Activated CD8-positive, alpha-beta memory T cell treated with anti-CD3 and anti-CD28 coated beads, Interleukin-2, amount 10 ng/mL, durations not matched to agents 7 days and 5 days (primary cell): ENCODE measurements around the gene ITSN1. TPM values are rescaled to one million over a fixed set of nuclear protein-coding genes. Genes with fewer than 3 reads are reported as not detected.

Experiments used
- ATAC-seq: fragments of 150-1000 bp; cut with Tn5 transposase; one replicate; pipeline ENCODE4 v1.10.0; 2021; ENCODE audit warnings: moderate library complexity
- CTCF ChIA-PET: fragments of 350-600 bp; sonication (Branson Sonifier 250); formaldehyde crosslinking; loops from one replicate; lab custom pipeline; 2021; ENCODE audit warnings: antibody characterized with exemption; lab: Charles Lee
- DNase-seq: peaks from one replicate; pipeline ENCODE4 v3.0.0-alpha.2; 2020
- H3K27ac Mint-ChIP-seq: one replicate; pipeline ENCODE4 v1.8.0; 2021; ENCODE audit warnings: mild to moderate bottlenecking, mixed read lengths
- H3K27me3 Mint-ChIP-seq: one replicate; pipeline ENCODE4 v1.8.0; 2021; ENCODE audit warnings: mixed read lengths
- H3K36me3 Mint-ChIP-seq: one replicate; pipeline ENCODE4 v1.8.0; 2021; ENCODE audit warnings: mild to moderate bottlenecking, mixed read lengths
- H3K4me1 Mint-ChIP-seq: one replicate; pipeline ENCODE4 v1.8.0; 2021; ENCODE audit warnings: mixed read lengths
- H3K4me3 Mint-ChIP-seq: one replicate; pipeline ENCODE4 v1.8.0; 2021; ENCODE audit warnings: mild to moderate bottlenecking, moderate library complexity, mixed read lengths
- H3K9me3 Mint-ChIP-seq: one replicate; pipeline ENCODE4 v1.8.0; 2022; ENCODE audit warnings: low read depth, mixed read lengths
- total RNA-seq, 2 experiments: library from RNA; stranded (reverse); gene quantifications; one replicate each; pipeline ENCODE4 v1.2.3, GENCODE V29; 2021

The ITSN1 gene
- total RNA-seq, 2 experiments from 2014 or later, result 2.0 to 3.9 TPM

DNA sequence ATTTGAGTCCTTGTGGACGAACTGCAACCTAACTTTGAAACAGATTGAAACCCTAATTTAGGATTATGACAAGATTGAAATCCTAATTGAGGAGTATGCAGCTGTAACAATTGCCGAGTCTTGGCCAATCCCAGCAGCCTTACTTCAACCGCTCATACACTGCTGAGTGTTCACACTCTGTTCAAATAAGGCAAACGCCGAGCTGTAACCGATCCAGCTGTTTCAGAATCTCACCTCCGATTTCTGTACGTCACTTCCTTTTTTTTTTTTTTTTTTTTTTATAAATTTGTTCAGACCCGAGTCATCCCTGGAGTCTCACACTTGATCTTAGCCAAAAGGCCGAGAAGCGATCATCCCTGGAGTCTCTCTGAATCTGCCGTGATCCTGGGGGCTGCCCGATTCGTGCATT is 295.6 kb downstream of the ITSN1 start:
- CTCF ChIA-PET, result interaction anchor here (1.6 to 10.7 kb wide), 3 partner anchors 12 to 44 kb away, joined by 3 to 122 read pairs (median 11); no protein-coding TSS in a partner anchor
- Mint-ChIP-seq H3K27ac (peak overlapping the region; percentile 93), H3K4me1 (peaks cover 62% of the 10 kb centered on the region), H3K4me3 (peak overlapping the region; percentile 46), H3K27me3 (no peaks in the 10 kb centered on the region), H3K9me3 (no peaks in the 10 kb centered on the region), H3K36me3 (peaks cover 71% of the 10 kb centered on the region)
- ATAC-seq, result peak; percentile 78
- peak; percentile 82 for DNase-seq

GRCh38 chr21:33938381-33938780 is 296.1 kb downstream of the ITSN1 start:
- no peak for ATAC-seq
- peak overlapping the region; percentile 93 for H3K27ac Mint-ChIP-seq
- H3K4me3 Mint-ChIP-seq, result peak overlapping the region; percentile 46

DNA sequence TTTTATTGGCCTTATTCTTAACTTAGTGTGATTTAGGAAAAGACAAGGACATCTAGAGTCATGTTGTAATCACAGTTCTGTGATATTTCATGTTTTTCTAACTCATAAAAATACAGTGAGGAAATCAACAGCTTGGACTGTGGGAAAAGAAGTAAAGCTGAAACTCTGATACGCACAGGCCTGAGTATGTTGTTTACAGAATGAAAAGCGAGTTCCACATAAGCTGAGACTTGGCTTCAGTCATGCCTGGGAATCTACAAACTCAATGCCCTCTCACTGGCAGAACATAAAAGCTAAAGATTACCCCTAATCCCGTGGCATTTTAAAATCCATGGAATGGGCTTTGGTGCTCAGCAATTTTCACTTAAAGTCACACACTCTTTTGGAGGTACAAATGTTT is 296.9 kb downstream of the ITSN1 start:
- H3K9me3 Mint-ChIP-seq, result peaks cover 3% of the 10 kb centered on the region
- peaks cover 61% of the 10 kb centered on the region for H3K4me1 Mint-ChIP-seq
- H3K27ac Mint-ChIP-seq, result peak overlapping the region; percentile 93
- no peaks in the 10 kb centered on the region for H3K27me3 Mint-ChIP-seq
- peaks cover 79% of the 10 kb centered on the region for H3K36me3 Mint-ChIP-seq
- DNase-seq (no peak), ATAC-seq (no peak)
- H3K4me3 Mint-ChIP-seq, result peak overlapping the region; percentile 13
- CTCF ChIA-PET, result interaction anchor here (0.9 to 10.7 kb wide), 5 partner anchors 11 to 134 kb away, joined by 3 to 122 read pairs (median 4); partner anchors contain the start of genes MRPS6 and SLC5A3

More at GRCh38 chr21:33938381-33938780, 296.1 kb downstream of the ITSN1 start:
- Mint-ChIP-seq H3K4me1 (peaks cover 62% of the 10 kb centered on the region), H3K27me3 (no peaks in the 10 kb centered on the region), H3K9me3 (peaks cover 3% of the 10 kb centered on the region), H3K36me3 (peaks cover 72% of the 10 kb centered on the region)
- CTCF ChIA-PET, result interaction anchor here (0.9 to 10.7 kb wide), 4 partner anchors 12 to 43 kb away, joined by 3 to 122 read pairs (median 7); no protein-coding TSS in a partner anchor
- no peak for DNase-seq

DNA sequence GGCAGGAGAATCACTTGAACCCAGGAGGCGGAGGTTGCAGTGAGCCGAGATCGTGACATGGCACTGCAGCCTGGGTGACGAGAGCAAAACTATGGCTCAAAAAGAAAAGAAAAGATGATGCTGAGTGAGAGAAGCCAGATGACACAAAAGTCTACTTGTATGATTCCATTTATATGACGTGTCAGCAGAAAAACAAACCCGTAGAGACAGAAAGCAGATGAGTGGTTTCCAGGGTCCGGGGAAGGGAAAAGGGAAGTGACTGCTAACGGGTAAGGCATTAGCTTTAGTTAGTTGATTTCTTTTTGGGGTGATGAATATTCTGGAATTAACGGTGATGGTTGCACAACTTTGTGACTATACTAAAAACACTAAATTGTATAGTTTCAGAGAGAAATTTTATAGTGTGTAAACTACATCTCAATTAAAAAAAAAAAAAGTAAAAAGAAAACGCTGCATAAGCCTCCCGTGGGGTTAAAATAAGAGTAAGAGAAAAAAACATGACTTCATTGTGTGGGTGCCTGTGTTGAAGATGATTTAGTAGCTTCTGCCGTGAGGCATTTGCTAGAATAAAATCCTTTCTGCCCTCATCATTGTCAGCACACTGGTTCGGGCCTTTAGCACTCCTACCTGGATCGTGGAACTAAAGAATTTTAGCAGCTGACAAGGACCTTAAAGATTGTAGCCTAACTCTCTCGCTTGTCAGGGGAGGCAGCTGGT is 298.0 kb downstream of the ITSN1 start:
- H3K9me3 Mint-ChIP-seq, result peaks cover 10% of the 10 kb centered on the region
- no peak overlapping the region for H3K4me3 Mint-ChIP-seq
- peaks cover 83% of the 10 kb centered on the region for H3K36me3 Mint-ChIP-seq
- DNase-seq (no peak), ATAC-seq (no peak)
- no peaks in the 10 kb centered on the region for H3K27me3 Mint-ChIP-seq
- H3K4me1 Mint-ChIP-seq, result peaks cover 60% of the 10 kb centered on the region
- CTCF ChIA-PET, result interaction anchor here (0.9 to 10.7 kb wide), 5 partner anchors 10 to 407 kb away, joined by 3 to 122 read pairs (median 4); no protein-coding TSS in a partner anchor
- peak overlapping the region; percentile 27 for H3K27ac Mint-ChIP-seq

DNA sequence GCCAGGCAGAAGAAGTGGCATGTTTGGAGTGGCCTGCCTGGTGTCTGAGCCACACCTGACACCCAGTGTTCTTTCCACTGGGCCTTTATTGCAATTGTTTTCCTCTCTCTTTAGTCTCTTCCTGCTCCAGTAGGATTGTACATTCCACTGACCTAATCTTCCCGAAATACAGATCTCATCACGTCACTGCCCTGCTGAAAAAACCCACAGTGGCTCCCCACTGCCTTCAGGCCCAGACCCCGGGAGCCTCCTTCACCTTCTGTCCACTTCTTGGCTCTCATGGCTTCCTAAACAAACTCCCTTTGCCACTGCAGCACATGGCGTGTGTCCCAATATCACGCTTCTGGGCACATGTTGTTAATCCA is 298.6 kb downstream of the ITSN1 start:
- no peak for ATAC-seq
- Mint-ChIP-seq H3K9me3 (peaks cover 10% of the 10 kb centered on the region), H3K27ac (no peak overlapping the region), H3K4me3 (no peak overlapping the region), H3K4me1 (peaks cover 60% of the 10 kb centered on the region), H3K36me3 (peaks cover 80% of the 10 kb centered on the region), H3K27me3 (no peaks in the 10 kb centered on the region)
- no peak for DNase-seq
- CTCF ChIA-PET, result interaction anchor here (10.7 kb wide), 1 partner anchor 9 kb away, joined by 122 read pairs; no protein-coding TSS in a partner anchor

GRCh38 chr21:33942426-33942825 is 300.1 kb downstream of the ITSN1 start:
- no peaks in the 10 kb centered on the region for H3K27me3 Mint-ChIP-seq
- CTCF ChIA-PET, result interaction anchor here (1.0 to 1.8 kb wide), 2 partner anchors 9 to 18 kb away, joined by 4 to 10 read pairs; no protein-coding TSS in a partner anchor
- H3K36me3 Mint-ChIP-seq, result peaks cover 79% of the 10 kb centered on the region
- DNase-seq (no peak), ATAC-seq (no peak)
- H3K27ac Mint-ChIP-seq, result no peak overlapping the region
- H3K4me3 Mint-ChIP-seq, result no peak overlapping the region
- H3K9me3 Mint-ChIP-seq, result peaks cover 10% of the 10 kb centered on the region
- H3K4me1 Mint-ChIP-seq, result peaks cover 60% of the 10 kb centered on the region

- CTCF ChIA-PET, result interaction anchor here (1.8 kb wide), 1 partner anchor 19 kb away, joined by 10 read pairs; no protein-coding TSS in a partner anchor
- no peaks in the 10 kb centered on the region for H3K27me3 Mint-ChIP-seq
- H3K4me1 Mint-ChIP-seq, result peaks cover 62% of the 10 kb centered on the region
- DNase-seq (no peak), ATAC-seq (no peak)
- H3K36me3 Mint-ChIP-seq, result peaks cover 79% of the 10 kb centered on the region
- H3K4me3 Mint-ChIP-seq, result no peak overlapping the region
- H3K9me3 Mint-ChIP-seq, result peaks cover 10% of the 10 kb centered on the region
- H3K27ac Mint-ChIP-seq, result no peak overlapping the region
These were observed 301.0 kb downstream of the ITSN1 start for GRCh38 chr21:33943293-33943692.

GRCh38 chr21:33944185-33944763 is 302.0 kb downstream of the ITSN1 start:
- CTCF ChIA-PET, result no interaction called here
- H3K9me3 Mint-ChIP-seq, result peaks cover 10% of the 10 kb centered on the region
- DNase-seq (no peak), ATAC-seq (no peak)
- H3K27me3 Mint-ChIP-seq, result no peaks in the 10 kb centered on the region
- H3K27ac Mint-ChIP-seq, result no peak overlapping the region
- peaks cover 64% of the 10 kb centered on the region for H3K4me1 Mint-ChIP-seq
- H3K4me3 Mint-ChIP-seq, result no peak overlapping the region
- H3K36me3 Mint-ChIP-seq, result peaks cover 69% of the 10 kb centered on the region

- no peaks in the 10 kb centered on the region for H3K27me3 Mint-ChIP-seq
- H3K4me3 Mint-ChIP-seq, result no peak overlapping the region
- H3K4me1 Mint-ChIP-seq, result peaks cover 65% of the 10 kb centered on the region
- H3K36me3 Mint-ChIP-seq, result peaks cover 61% of the 10 kb centered on the region
- no peak for ATAC-seq
- DNase-seq, result no peak
- H3K9me3 Mint-ChIP-seq, result peaks cover 10% of the 10 kb centered on the region
- H3K27ac Mint-ChIP-seq, result peak overlapping the region; percentile 98
- CTCF ChIA-PET, result interaction anchor here (1.5 to 9.8 kb wide), 3 partner anchors 10 to 21 kb away, joined by 3 to 122 read pairs (median 4); no protein-coding TSS in a partner anchor
These were observed 303.5 kb downstream of the ITSN1 start for GRCh38 chr21:33945652-33946270.

GRCh38 chr21:33947451-33948095 is 305.3 kb downstream of the ITSN1 start:
- peaks cover 10% of the 10 kb centered on the region for H3K9me3 Mint-ChIP-seq
- H3K27ac Mint-ChIP-seq, result peak overlapping the region; percentile 98
- peak overlapping the region; percentile 67 for H3K4me3 Mint-ChIP-seq
- ATAC-seq (peak; percentile 68), DNase-seq (peak; percentile 93)
- CTCF ChIA-PET, result interaction anchor here (0.6 to 9.8 kb wide), 7 partner anchors 12 to 400 kb away, joined by 3 to 122 read pairs (median 4); no protein-coding TSS in a partner anchor
- peaks cover 77% of the 10 kb centered on the region for H3K4me1 Mint-ChIP-seq
- H3K36me3 Mint-ChIP-seq, result peaks cover 67% of the 10 kb centered on the region
- no peaks in the 10 kb centered on the region for H3K27me3 Mint-ChIP-seq

GRCh38 chr21:33948096-33948950 is 306.0 kb downstream of the ITSN1 start:
- DNase-seq, result peak; percentile 97
- peak; percentile 58 for ATAC-seq
- peaks cover 81% of the 10 kb centered on the region for H3K4me1 Mint-ChIP-seq
- no peaks in the 10 kb centered on the region for H3K27me3 Mint-ChIP-seq
- peak overlapping the region; percentile 67 for H3K4me3 Mint-ChIP-seq
- CTCF ChIA-PET, result interaction anchor here (0.6 to 9.8 kb wide), 14 partner anchors 11 to 400 kb away, joined by 3 to 122 read pairs (median 6); no protein-coding TSS in a partner anchor
- peaks cover 8% of the 10 kb centered on the region for H3K9me3 Mint-ChIP-seq
- peak overlapping the region; percentile 98 for H3K27ac Mint-ChIP-seq
- H3K36me3 Mint-ChIP-seq, result peaks cover 68% of the 10 kb centered on the region
